Lung microvascular endothelial cell (primary cell): ENCODE measurements around the gene ERCC3. TPM values are rescaled to one million over a fixed set of nuclear protein-coding genes. Genes with fewer than 3 reads are reported as not detected.
A peak's percentile ranks its signal among the peaks of the same experiment; 100 is the strongest.
"Not testable (repeated sequence)": the region's sequence is repeated elsewhere in the genome, so short reads cannot be mapped to it uniquely, and the experiment has no call there.

Experiments
- DNase-seq, 2 donors: peaks; one replicate each; pipeline versions ENCODE4 v3.0.0 to v3.0.0-alpha.2; 2010; ENCODE audit warnings: low read depth in 2 of 2
- total RNA-seq: library from RNA; depleted of rRNA; stranded (reverse); fragments of >200 nt; gene quantifications from 2 replicates; pipeline ENCODE4 v1.2.1, GENCODE V29; 2014

ERCC3 gene
- total RNA-seq, 1 donor from 2014 or later: 28.8 TPM

GRCh38 chr2:127226520-127227263 lies 67.3 kb downstream of the ERCC3 start:
- peak; percentile 16 to 96 for DNase-seq

DNA sequence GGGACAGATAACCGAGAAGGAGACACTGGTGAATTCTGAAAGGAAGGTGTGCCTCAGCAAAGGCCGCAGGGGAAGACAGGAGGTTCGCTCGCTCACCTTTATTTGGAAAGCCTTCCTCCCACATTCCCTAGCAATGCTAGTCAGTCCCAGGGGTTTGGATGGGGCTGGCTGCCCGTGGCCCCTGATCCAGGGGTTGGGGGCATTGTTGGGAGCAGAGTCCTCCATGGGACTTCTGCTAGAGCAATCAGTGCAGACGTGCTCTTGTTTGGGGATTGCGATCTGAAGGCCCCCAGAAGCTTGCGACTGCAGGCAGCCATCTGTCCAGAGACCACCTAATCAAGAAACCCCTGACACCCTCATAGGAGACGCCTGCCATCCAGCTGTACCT lies 67.8 kb downstream of the ERCC3 start:
- no peak for DNase-seq

- peak in 1 of 2 donors; percentile 76 for DNase-seq
Measured at GRCh38 chr2:127225186-127225960, 68.6 kb downstream of the ERCC3 start.

DNA sequence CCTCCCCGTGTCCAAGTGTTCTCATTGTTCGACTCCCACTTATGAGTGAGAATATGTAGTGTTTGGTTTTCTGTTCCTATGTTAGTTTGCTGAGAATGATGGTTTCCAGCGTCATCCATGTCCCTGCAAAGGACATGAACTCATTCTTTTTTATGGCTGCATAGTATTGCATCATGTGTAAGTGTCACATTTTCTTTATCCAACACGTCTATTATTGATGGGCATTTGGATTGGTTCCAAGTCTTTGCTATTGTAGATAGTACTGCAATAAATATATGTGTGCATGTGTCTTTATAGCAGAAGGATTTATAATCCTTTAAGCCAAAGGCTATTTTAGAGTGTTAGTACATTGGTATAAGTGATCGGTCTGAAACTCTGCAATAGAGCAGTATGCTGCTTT lies 69.8 kb downstream of the ERCC3 start:
- DNase-seq: not testable (repeated sequence)

DNA sequence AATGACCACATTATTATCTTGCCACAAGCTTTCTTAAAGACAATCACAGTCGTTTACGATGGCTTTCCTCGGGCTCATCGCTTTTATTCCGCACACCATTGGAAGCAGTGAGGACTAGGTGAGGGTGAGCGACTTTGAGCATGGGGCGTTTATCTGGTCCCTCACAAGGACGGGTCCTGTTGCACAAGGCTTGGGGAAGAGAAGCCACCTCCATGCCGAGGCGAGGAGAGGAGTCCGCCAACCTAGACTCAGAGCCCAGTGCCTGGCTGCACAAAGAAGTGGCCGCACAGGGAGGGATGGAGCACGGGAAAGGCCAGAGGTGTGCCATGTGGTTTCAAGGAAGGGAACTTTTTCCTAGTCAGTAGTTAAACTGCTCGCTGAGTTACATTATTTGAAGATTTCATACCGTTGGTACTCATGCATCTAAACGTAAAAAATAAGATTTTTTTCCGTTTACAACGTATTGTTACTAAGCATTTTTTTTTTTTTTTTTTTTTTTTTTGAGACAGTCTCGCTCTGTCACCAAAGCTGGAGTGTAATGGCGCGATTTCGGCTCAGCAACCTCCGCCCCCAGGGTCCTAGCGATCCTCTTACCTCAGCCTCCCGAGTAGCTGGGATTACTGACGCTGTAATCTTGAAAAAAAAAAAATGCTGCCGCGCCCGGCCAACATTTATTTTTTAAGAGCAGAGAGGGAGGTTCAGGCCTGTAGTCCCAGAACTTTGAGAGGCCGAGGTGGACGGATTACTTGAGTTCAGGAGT lies 73.0 kb downstream of the ERCC3 start:
- no peak for DNase-seq

DNA sequence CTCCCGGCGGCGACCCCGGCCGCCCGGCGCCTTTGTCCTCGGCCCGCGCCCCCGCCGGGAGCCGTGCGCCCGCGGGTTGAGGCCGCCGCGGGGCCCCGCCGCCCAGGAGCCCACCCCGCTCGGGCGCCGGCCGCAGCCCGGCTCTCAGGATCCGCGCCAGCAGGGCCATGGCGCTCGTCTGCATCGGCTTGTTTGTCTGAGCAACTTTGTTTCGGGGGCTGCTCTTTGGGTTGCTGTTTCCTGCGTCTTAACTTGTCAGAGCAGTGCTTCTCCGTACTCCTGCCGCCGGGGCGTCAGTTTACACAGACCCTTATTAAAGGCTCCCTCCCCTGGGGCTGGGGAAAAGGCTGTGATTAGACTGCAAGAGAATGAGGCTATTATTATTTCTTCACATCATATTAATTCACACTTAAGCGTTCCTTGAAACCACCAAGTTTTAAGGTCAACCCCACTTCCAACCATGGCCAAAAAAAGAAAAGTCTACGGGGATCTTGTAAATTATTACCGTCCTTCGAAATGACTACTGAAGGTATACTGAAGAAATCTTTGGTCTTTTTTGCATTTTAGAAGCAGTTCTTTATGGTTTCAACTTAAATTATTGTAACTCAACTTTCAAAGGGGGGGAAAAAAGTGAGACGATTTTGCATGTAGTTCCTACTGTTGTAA lies 73.7 kb downstream of the ERCC3 start, which contains the start of gene CYP27C1:
Gene CYP27C1, minus strand, starts transcription at position 198 of the 666 bp plus-strand sequence. Its CDS starts 29 bp downstream, at position 169.
- DNase-seq: peak in 1 of 2 donors; percentile 22

GRCh38 chr2:127219171-127220070 lies 74.5 kb downstream of the ERCC3 start:
- DNase-seq: peak in 1 of 2 donors; percentile 27

GRCh38 chr2:127218812-127219170 lies 75.2 kb downstream of the ERCC3 start:
- no peak for DNase-seq

GRCh38 chr2:127217470-127218325 lies 76.2 kb downstream of the ERCC3 start:
- DNase-seq: peak in 1 of 2 donors; percentile 65

- DNase-seq: no peak
Measured at GRCh38 chr2:127216593-127216992, 77.4 kb downstream of the ERCC3 start.

DNA sequence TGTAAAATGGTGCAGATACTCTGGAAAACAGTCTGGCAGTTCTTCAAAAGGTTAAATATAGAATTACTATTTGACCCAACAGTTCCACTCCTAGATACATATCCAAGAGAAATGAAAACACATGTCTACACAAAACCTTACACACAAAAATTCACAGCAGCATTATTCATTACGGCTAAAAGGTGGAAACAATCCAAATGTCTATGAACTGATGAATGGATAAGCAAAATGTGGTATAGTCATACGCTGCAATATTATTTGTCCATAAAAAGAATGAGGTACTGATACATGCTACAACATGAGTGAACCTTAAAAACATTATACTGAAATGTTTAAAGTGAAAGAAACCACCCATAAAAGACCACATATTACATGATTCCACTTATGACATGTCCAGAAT lies 77.8 kb downstream of the ERCC3 start:
- no peak for DNase-seq

DNA sequence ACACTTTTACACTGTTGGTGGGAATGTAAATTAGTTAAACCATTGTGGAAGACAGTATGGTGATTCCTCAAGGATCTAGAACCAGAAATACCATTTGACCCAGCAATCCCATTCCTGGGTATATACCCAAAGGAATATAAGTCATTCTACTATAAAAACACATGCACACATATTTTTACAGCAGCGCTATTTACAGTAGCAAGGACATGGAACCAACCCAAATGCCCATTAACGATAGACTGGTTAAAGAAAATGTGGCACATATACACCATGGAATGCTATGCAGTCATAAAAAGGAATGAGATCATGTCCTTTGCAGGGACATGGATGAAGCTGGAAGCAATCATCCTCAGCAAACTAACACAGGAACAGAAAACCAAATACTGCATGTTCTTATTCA lies 79.7 kb downstream of the ERCC3 start:
- not testable (repeated sequence) for DNase-seq

DNA sequence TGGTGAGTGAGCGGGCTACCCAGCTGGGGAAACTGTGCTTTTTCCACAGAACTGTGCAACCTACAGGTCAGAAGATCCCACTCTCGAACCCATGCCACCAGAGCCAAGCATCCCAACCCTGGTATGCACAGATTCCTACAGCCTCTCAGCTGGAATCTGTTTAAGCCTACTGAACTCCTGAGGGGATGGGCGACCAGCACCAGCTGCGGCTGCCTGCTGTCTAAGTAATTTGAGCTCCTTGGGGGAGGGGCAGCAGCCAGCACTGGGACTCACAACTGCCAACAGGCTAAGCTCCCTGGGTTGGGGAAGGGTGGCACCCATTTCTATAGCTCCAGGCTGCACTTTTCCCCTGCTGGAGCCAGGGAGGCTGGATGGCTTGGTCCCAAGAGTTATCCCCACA lies 85.6 kb downstream of the ERCC3 start:
- DNase-seq: no peak

Other genes starting within 250 kb of the ERCC3 start
- gene BIN1, start 187.0 kb downstream of the ERCC3 start, total RNA-seq: 30.0 and 37.3 TPM in 2 replicates
- not detected in 2 replicates for gene CYP27C1, start 73.8 kb downstream of the ERCC3 start, total RNA-seq
- gene MAP3K2, start 93.8 kb upstream of the ERCC3 start, total RNA-seq: 11.8 and 19.8 TPM in 2 replicates
- under 0.01 TPM in 2 replicates for gene PROC, start 124.3 kb upstream of the ERCC3 start, total RNA-seq
- gene IWS1, start 232.3 kb upstream of the ERCC3 start, total RNA-seq: 20.9 and 32.1 TPM in 2 replicates
- gene MYO7B, start 241.5 kb upstream of the ERCC3 start, total RNA-seq: under 0.01 TPM in 2 replicates